H9 (cell line): Measurements from ENCODE around the gene ANO2. TPM values are rescaled to one million over a fixed set of nuclear protein-coding genes. Genes with fewer than 3 reads are reported as not detected.

ENCODE experiments used
- DNase-seq: peaks from one replicate; pipeline ENCODE4 v3.0.0-alpha.2; 2017
- H2AFZ ChIP-seq: one replicate; pipeline ENCODE4 v1.6.1; 2013; ENCODE audit warnings: mild to moderate bottlenecking, low read length, control low read depth, moderate library complexity
- H2AK5ac ChIP-seq: 2 replicates; pipeline ENCODE4 v1.6.1; 2013; ENCODE audit warnings: low read length, control low read depth, mixed read lengths; ENCODE audit not compliant: insufficient read length
- H2BK120ac ChIP-seq: one replicate; pipeline ENCODE4 v1.6.1; 2013; ENCODE audit warnings: low read depth, mild to moderate bottlenecking, low read length, control low read depth, inconsistent platforms; ENCODE audit not compliant: poor library complexity, severe bottlenecking
- H2BK12ac ChIP-seq: 2 replicates; pipeline ENCODE4 v1.6.1; 2013; ENCODE audit warnings: low read length, control low read depth, mixed read lengths, low read depth; ENCODE audit not compliant: insufficient read length
- H2BK15ac ChIP-seq: 2 replicates; pipeline ENCODE4 v1.6.1; 2013; ENCODE audit warnings: low read depth, low read length, control low read depth
- H2BK20ac ChIP-seq: one replicate; pipeline ENCODE4 v1.6.1; 2013; ENCODE audit warnings: low read depth, mild to moderate bottlenecking, low read length, control low read depth, inconsistent platforms; ENCODE audit not compliant: poor library complexity, severe bottlenecking
- H2BK5ac ChIP-seq: 2 replicates; pipeline ENCODE4 v1.6.1; 2013; ENCODE audit warnings: low read length, control low read depth, mixed read lengths; ENCODE audit not compliant: insufficient read length
- H3K14ac ChIP-seq: 2 replicates; pipeline ENCODE4 v1.6.1; 2013; ENCODE audit warnings: low read length, control low read depth; ENCODE audit not compliant: insufficient read depth
- H3K18ac ChIP-seq: 2 replicates; pipeline ENCODE4 v1.6.1; 2013; ENCODE audit warnings: low read depth, mild to moderate bottlenecking, mixed read lengths, low read length, control low read depth; ENCODE audit not compliant: insufficient read length
- H3K23ac ChIP-seq: 2 replicates; pipeline ENCODE4 v1.6.1; 2013; ENCODE audit warnings: low read length, control low read depth, mixed read lengths, low read depth; ENCODE audit not compliant: insufficient read length
- H3K23me2 ChIP-seq: 2 replicates; pipeline ENCODE4 v1.6.1; 2013; ENCODE audit warnings: low read depth, mild to moderate bottlenecking, mixed read lengths, low read length, control low read depth; ENCODE audit not compliant: insufficient read length, poor library complexity, severe bottlenecking
- H3K27ac ChIP-seq: 2 replicates; pipeline ENCODE4 v1.5.1; 2013; ENCODE audit warnings: low read length, control low read depth, mixed read lengths, low read depth; ENCODE audit not compliant: insufficient read length
- H3K27me3 ChIP-seq: 2 replicates; pipeline ENCODE4 v1.6.1; 2013; ENCODE audit warnings: low read length, control low read depth, inconsistent platforms; ENCODE audit not compliant: insufficient read depth
- H3K4ac ChIP-seq: 2 replicates; pipeline ENCODE4 v1.6.1; 2013; ENCODE audit warnings: low read depth, mild to moderate bottlenecking, control low read depth, inconsistent platforms, low read length, moderate library complexity
- H3K4me1 ChIP-seq: 2 replicates; pipeline ENCODE4 v1.6.1; 2013; ENCODE audit warnings: low read length, control low read depth, inconsistent platforms; ENCODE audit not compliant: insufficient read depth
- H3K4me2 ChIP-seq: 2 replicates; pipeline ENCODE4 v1.6.1; 2013; ENCODE audit warnings: low read length, control low read depth, mixed read lengths; ENCODE audit not compliant: insufficient read length, insufficient read depth
- H3K56ac ChIP-seq: 2 replicates; pipeline ENCODE4 v1.6.1; 2013; ENCODE audit warnings: low read depth, mild to moderate bottlenecking, mixed read lengths, low read length, control low read depth; ENCODE audit not compliant: insufficient read length
- H3K79me1 ChIP-seq: 2 replicates; pipeline ENCODE4 v1.6.1; 2013; ENCODE audit warnings: low read depth, mild to moderate bottlenecking, moderate library complexity, low read length, control low read depth, inconsistent platforms; ENCODE audit not compliant: insufficient read depth, poor library complexity, severe bottlenecking
- H3K79me2 ChIP-seq: 2 replicates; pipeline ENCODE4 v1.6.1; 2013; ENCODE audit warnings: low read length, control low read depth, inconsistent platforms; ENCODE audit not compliant: insufficient read depth
- H3K9ac ChIP-seq: 2 replicates; pipeline ENCODE4 v1.6.1; 2013; ENCODE audit warnings: low read length, control low read depth, mixed read lengths; ENCODE audit not compliant: insufficient read length; ENCODE audit errors: extremely low read depth
- H3K9me3 ChIP-seq: one replicate; pipeline ENCODE4 v1.6.1; 2013; ENCODE audit warnings: low read depth, low read length, inconsistent platforms; ENCODE audit not compliant: control insufficient read depth
- H3T11ph ChIP-seq: one replicate; pipeline ENCODE4 v1.6.1; 2013; ENCODE audit warnings: mild to moderate bottlenecking, low read length, control low read depth, inconsistent platforms
- H4K20me1 ChIP-seq: one replicate; pipeline ENCODE4 v1.6.1; 2013; ENCODE audit not compliant: control insufficient read depth, insufficient read length, insufficient read depth
- H4K5ac ChIP-seq: 2 replicates; pipeline ENCODE4 v1.6.1; 2013; ENCODE audit warnings: low read depth, mild to moderate bottlenecking, mixed read lengths, low read length, control low read depth; ENCODE audit not compliant: insufficient read length
- H4K8ac ChIP-seq: replicated peaks from 2 replicates; pipeline ENCODE4 v1.6.1; 2013; ENCODE audit warnings: low read length, control low read depth, mixed read lengths, low read depth; ENCODE audit not compliant: insufficient read length
- H4K91ac ChIP-seq: 2 replicates; pipeline ENCODE4 v1.6.1; 2013; ENCODE audit warnings: low read depth, mild to moderate bottlenecking, moderate library complexity, mixed read lengths, low read length, control low read depth; ENCODE audit not compliant: insufficient read length
- H3K27ac Mint-ChIP-seq, 3 experiments: 2 replicates in 2 of 3; 3 replicates in 1 of 3; pipeline ENCODE4 v1.8.0; 2020 to 2021; ENCODE audit warnings: mixed read lengths in 3 of 3, mild to moderate bottlenecking in 1 of 3, moderate library complexity in 1 of 3
- H3K27me3 Mint-ChIP-seq: 2 replicates; pipeline ENCODE4 v1.8.0; 2021; ENCODE audit warnings: low read depth, mild to moderate bottlenecking, moderate library complexity, mixed read lengths
- H3K36me3 Mint-ChIP-seq, 3 experiments: 2 replicates in 2 of 3; 3 replicates in 1 of 3; pipeline ENCODE4 v1.8.0; 2020 to 2021; ENCODE audit warnings: low read depth in 3 of 3, mixed read lengths in 3 of 3; ENCODE audit not compliant: insufficient read depth in 1 of 3
- H3K4me1 Mint-ChIP-seq, 2 experiments: 2 replicates each; pipeline ENCODE4 v1.8.0; 2020; ENCODE audit warnings: mixed read lengths in 2 of 2
- H3K4me3 Mint-ChIP-seq, 2 experiments: 2 replicates in 1 of 2; 3 replicates in 1 of 2; pipeline ENCODE4 v1.8.0; 2020 to 2021; ENCODE audit warnings: mild to moderate bottlenecking in 2 of 2, mixed read lengths in 2 of 2, moderate library complexity in 1 of 2
- H3K9me3 Mint-ChIP-seq, 2 experiments: 2 replicates in 1 of 2; 3 replicates in 1 of 2; pipeline ENCODE4 v1.8.0; 2020; ENCODE audit warnings: mild to moderate bottlenecking in 2 of 2, mixed read lengths in 2 of 2, moderate library complexity in 1 of 2
- CTCF ChIP-seq: fragments of 200-600 bp; sonication (generic); conservative IDR thresholded peaks from 3 replicates; pipeline ENCODE4 v1.8.0; 2021; ENCODE audit warnings: antibody characterized with exemption, mild to moderate bottlenecking
- WGBS: extraction: QIAGEN DNeasy Blood & Tissue Kit; methylation state at CpG from one replicate; pipeline ENCODE4 v1.1.7; 2013; ENCODE audit warnings: missing lambda C conversion rate, low lambda C conversion rate, mixed read lengths; ENCODE audit not compliant: insufficient read length; ENCODE audit errors: extremely low coverage; 5-methylcytosine and 5-hydroxymethylcytosine counted together
- total RNA-seq: library from RNA; stranded (reverse); gene quantifications from 2 replicates; pipeline ENCODE4 v1.2.1, GENCODE V29; 2021

ANO2 gene
- total RNA-seq, 1 experiment from 2014 or later: 3.8 TPM

GRCh38 chr12:5520037-5520436 lies 425.0 kb downstream of the ANO2 start:
- Histone ChIP-seq H3T11ph (no peak overlapping the region), H3K23ac (no peak overlapping the region), H3K18ac (no peak overlapping the region), H3K56ac (no peak overlapping the region), H3K4ac (no peak overlapping the region), H3K79me2 (no peaks in the 10 kb centered on the region), H2AK5ac (no peak overlapping the region), H3K23me2 (no peaks in the 10 kb centered on the region), H2BK5ac (no peak overlapping the region), H4K91ac (no peak overlapping the region), H3K79me1 (no peaks in the 10 kb centered on the region), H4K20me1 (no peaks in the 10 kb centered on the region), H2BK12ac (no peak overlapping the region), H3K27me3 (no peaks in the 10 kb centered on the region), H3K14ac (no peak overlapping the region), H3K27ac (no peak overlapping the region), H2AFZ (no peak overlapping the region), H2BK120ac (no peak overlapping the region), H3K9ac (no peak overlapping the region), H3K9me3 (no peaks in the 10 kb centered on the region), H4K8ac (no peak overlapping the region), H2BK20ac (no peak overlapping the region), H3K4me1 (no peaks in the 10 kb centered on the region), H4K5ac (no peak overlapping the region), H3K4me2 (no peak overlapping the region), H2BK15ac (no peak overlapping the region)
- no peaks in the 10 kb centered on the region for H3K9me3 Mint-ChIP-seq
- no peak overlapping the region for H3K27ac Mint-ChIP-seq
- TF ChIP-seq CTCF: no peak
- H3K36me3 Mint-ChIP-seq: no peaks in the 10 kb centered on the region
- H3K27me3 Mint-ChIP-seq: peaks cover 3% of the 10 kb centered on the region; the same call in 1 of the 2 replicates
- no CpG with 5 or more reads among the region's 4 CpGs for WGBS
- no peak for DNase-seq
- no peak overlapping the region for H3K4me3 Mint-ChIP-seq
- H3K4me1 Mint-ChIP-seq: peaks cover 8 to 17% of the 10 kb centered on the region in 2 experiments
